Cerebellar cortex (tissue), 1 donor: Measurements from ENCODE around the gene NR5A2.
A peak's percentile ranks its signal among the peaks of the same experiment; 100 is the strongest.

Experiments used
- DNase-seq: peaks from one replicate; pipeline ENCODE4 v3.0.0-alpha.2; 2015; ENCODE audit warnings: low spot score

The NR5A2 gene

GRCh38 chr1:200124309-200124708, 96.8 kb downstream of the NR5A2 start:
- DNase-seq, result no peak

GRCh38 chr1:200128081-200128480, 100.6 kb downstream of the NR5A2 start:
- DNase-seq, result no peak

- no peak for DNase-seq
Observed at GRCh38 chr1:200128944-200129879, 101.7 kb downstream of the NR5A2 start.

- DNase-seq, result no peak
Observed at GRCh38 chr1:200130552-200130951, 103.0 kb downstream of the NR5A2 start.

GRCh38 chr1:200131551-200132125, 104.1 kb downstream of the NR5A2 start:
- no peak for DNase-seq

GRCh38 chr1:200133123-200133522, 105.6 kb downstream of the NR5A2 start:
- DNase-seq, result no peak

GRCh38 chr1:200134116-200134515, 106.6 kb downstream of the NR5A2 start:
- no peak for DNase-seq

GRCh38 chr1:200136384-200136783, 108.9 kb downstream of the NR5A2 start:
- DNase-seq, result no peak

GRCh38 chr1:200139661-200140250, 112.2 kb downstream of the NR5A2 start:
- DNase-seq, result peak; percentile 31

GRCh38 chr1:200143347-200143746, 115.8 kb downstream of the NR5A2 start:
- no peak for DNase-seq

GRCh38 chr1:200146100-200146499, 118.6 kb downstream of the NR5A2 start:
- no peak for DNase-seq

- DNase-seq, result no peak
Observed at GRCh38 chr1:200147094-200147493, 119.6 kb downstream of the NR5A2 start.

GRCh38 chr1:200147742-200148141, 120.2 kb downstream of the NR5A2 start:
- DNase-seq, result no peak

GRCh38 chr1:200150006-200150405, 122.5 kb downstream of the NR5A2 start:
- DNase-seq, result no peak

- no peak for DNase-seq
Observed at GRCh38 chr1:200150721-200151120, 123.2 kb downstream of the NR5A2 start.

- no peak for DNase-seq
Observed at GRCh38 chr1:200152336-200152735, 124.8 kb downstream of the NR5A2 start.

- DNase-seq, result no peak
Observed at GRCh38 chr1:200153277-200154055, 126.0 kb downstream of the NR5A2 start.

GRCh38 chr1:200154069-200154767, 126.7 kb downstream of the NR5A2 start:
- no peak for DNase-seq

- DNase-seq, result no peak
Observed at GRCh38 chr1:200157715-200158114, 130.2 kb downstream of the NR5A2 start.

- DNase-seq, result no peak
Observed at GRCh38 chr1:200161801-200162200, 134.3 kb downstream of the NR5A2 start.

GRCh38 chr1:200162258-200162657, 134.7 kb downstream of the NR5A2 start:
- no peak for DNase-seq

- no peak for DNase-seq
Observed at GRCh38 chr1:200162877-200163276, 135.4 kb downstream of the NR5A2 start.
